NCI-H1105 treated with DMSO at 0.1 percent for 48 hours (cell line): Measurements from ENCODE around the gene HOXB7.

Experiments
- DNase-seq: peaks from one replicate; lab custom pipeline; 2025; lab: John Stamatoyannopoulos, UW

Gene HOXB7

DNA sequence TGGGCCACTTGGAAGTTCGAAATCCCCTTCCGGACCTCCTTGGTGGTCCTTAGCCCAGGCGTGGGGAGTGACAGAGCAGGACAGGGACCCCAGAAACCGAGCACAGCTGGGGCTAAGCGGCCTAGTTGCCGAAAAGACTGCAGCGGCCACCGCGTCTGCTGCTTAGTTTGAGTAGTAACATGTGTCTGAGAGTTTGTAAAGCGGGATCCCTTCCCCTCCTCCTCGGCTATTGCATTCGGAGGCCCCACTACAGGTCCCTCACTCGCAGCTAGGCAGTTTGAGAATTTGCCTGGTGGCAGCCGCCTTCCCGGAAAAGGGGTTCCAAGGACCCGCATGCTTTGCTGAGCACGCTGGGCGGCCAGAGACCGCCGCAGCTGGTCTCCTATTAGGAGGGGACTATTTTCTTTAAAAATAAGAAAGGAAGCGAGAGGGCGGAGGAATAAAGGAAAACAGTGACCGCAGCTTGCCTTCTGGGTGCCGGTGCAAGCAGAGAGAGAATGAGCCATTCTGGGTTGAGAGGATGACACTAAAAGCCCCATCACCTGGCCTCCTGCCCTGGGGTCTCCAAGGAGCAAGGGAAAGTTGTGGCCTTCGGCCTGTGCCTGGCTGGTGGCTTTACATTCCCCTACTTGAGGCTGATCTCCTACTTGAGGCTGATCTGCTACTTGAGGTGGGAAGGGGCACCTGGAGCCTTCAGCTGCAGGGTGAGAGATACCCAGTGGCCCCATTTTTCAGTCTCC is 16.1 kb downstream of the HOXB7 start:
- DNase-seq: no peak

GRCh38 chr17:48593840-48594537 is 16.8 kb downstream of the HOXB7 start:
- peak; percentile 77 for DNase-seq

GRCh38 chr17:48593126-48593829 is 17.5 kb downstream of the HOXB7 start, which contains the start of gene HOXB5:
Gene HOXB5 (minus strand): TSS chr17:48593779. CDS start chr17:48593682, 97 bp downstream.
- DNase-seq: peak; percentile 53

DNA sequence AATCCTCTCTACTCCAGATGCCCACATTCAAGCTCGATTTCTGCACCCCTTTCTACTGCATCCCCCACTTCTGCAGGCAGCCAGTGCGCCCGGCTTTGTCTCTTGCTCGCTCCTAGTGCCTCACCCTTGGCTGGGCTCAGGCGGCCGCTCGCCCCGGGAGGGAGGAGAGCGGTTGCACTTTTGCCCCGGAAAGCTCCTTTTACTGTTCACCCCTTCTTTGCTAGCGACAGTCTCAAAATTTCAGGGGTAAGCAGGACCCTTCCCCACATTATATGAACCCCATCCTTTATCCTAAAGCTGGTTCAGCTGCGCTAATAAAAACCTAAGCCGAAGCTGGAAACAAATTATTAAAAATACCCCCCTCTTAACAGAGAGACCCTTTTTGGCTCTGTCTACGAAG is 18.2 kb downstream of the HOXB7 start:
- DNase-seq: no peak

DNA sequence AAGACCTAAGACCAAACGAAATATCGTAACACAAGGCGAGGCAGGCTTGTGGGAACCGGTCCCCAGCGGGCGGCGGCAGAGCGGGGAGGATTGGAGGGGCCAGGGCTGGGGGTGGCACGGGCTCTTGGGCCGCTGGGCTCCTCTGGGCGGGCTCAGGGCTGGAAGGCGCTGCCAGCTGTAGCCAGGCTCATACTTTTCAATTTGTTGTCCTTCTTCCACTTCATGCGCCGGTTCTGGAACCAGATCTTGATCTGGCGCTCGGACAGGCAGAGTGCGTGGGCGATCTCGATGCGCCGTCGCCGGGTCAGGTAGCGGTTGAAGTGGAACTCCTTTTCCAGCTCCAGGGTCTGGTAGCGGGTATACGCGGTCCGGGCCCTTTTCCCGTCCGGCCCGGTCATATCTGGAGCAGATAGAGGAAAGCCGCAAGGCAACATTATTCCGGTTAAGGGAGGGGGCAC is 18.7 kb downstream of the HOXB7 start:
- no peak for DNase-seq

- DNase-seq: no peak
Observed at GRCh38 chr17:48591255-48592056, 19.4 kb downstream of the HOXB7 start.

DNA sequence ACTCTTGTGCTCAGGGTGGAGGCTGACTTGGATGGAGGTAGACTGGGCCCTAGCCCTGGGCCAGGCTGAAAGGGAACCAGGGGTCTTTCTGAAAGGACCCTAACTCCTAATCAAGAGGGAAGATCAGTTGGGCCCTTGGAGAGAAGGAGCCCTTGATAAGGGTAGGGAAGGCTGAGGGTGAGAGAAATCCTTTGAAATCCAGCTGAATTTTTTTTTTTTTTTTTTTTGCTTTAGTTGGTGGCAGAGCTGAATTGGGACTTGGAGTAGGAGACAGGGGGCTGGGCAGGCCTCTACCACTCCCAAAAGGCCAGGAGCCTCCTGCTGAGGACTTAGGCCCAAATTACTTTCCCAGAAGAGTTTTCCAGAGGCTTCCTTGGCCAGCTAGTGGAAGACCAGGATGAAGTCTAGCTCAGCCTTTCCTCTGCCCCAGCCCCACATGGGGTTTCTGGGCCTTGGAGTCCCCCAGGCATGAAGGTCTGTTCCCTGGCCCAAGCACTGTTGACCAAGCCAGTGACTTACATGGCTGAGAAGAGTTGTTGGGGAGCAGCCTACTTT is 20.1 kb downstream of the HOXB7 start:
- DNase-seq: no peak

DNA sequence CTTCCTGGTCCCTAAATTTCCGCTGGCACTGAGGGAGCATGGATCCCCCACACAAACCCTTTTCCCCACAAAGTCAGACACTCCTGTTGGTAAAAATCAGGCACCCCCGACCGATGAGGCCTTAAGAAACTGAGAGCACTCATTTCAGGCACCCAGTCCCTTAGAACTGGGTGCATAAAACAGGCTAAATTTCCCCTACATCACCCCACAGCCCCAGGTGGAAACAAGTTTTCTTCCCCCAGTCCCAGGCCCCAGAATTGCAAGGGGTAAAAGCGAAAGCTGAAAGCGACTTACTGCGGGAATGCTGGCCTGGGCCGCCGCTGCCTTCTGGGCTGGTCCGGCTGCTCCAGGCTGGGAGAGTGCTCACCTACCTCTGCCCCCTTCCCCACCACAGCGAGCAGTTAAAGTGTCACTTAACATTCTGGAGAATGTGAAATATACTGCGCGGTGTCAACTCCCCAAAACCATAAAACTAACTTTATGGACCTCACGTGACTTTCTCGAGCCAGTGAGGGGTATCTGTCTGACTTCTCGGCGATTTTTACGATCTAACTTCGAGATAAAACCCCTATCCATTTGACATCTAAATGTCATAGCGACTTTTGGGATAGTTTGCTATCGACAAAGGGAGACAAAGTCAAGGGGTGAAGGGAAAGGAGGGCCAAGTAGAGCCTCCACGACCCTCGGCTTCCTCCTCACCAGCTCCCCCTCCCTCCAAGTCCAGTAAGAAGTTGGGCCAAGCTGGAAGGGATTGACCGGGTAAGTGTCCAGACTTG is 20.8 kb downstream of the HOXB7 start, which contains the start of gene HOXB3:
HOXB3 (minus strand) TSS at position 411 of the 776 bp plus-strand sequence. CDS start 37,767 bp downstream, outside the sequence.
- no peak for DNase-seq

DNA sequence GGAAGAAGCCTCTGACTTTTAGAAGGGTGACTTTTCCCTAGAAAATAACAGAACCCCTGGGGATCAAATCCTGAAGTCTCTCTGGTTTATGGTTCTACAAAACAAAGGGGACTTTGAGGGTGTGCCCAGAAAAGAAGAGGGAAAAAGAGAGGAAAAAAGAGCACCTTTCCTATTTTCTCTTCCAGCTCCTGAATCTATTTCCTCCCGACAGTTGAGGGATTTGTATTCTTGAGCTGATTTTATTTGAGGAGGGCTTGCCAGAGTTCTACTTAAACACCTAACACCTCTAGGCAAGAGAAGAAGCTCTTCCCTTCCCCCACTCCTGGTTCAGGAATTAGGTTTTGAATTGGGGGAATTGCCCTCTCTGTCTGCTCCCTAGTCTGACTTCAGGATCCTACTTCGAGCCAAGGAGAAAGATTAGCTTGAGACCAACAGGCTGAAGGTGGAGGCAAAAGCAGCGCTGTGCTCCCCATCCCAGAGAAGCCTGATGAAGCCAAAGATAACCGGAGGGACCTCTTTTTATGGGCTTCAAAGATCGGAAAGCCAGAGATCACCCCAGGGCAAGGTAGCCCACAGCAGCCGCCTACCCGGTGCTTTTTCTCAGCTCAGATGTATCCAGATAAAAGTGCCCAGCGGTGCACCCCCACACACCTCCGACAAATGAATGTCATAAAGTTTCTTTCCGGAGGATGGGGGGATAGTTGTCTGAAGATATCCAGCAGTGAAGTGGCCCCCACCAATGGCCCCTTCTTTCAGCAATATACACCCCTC is 21.6 kb downstream of the HOXB7 start:
- DNase-seq: no peak

- no peak for DNase-seq
Observed at GRCh38 chr17:48588528-48588927, 22.3 kb downstream of the HOXB7 start.

DNA sequence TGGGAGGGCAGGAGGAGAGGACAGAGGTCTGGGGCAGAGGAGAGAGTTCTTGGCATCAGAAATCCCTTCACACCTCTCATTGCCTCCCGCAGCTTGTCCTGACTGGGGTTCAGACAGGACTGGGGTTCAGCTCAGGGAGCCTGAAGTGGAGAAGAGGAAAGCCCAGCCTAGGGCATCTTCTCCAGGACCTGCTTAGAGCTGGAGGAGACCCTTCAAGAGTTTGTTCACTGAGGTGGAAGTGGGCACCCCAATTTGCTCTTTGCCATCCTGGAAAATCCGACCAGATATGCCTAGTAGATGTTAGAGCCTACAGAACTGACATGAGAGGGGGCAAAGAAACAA is 22.8 kb downstream of the HOXB7 start:
- no peak for DNase-seq

DNA sequence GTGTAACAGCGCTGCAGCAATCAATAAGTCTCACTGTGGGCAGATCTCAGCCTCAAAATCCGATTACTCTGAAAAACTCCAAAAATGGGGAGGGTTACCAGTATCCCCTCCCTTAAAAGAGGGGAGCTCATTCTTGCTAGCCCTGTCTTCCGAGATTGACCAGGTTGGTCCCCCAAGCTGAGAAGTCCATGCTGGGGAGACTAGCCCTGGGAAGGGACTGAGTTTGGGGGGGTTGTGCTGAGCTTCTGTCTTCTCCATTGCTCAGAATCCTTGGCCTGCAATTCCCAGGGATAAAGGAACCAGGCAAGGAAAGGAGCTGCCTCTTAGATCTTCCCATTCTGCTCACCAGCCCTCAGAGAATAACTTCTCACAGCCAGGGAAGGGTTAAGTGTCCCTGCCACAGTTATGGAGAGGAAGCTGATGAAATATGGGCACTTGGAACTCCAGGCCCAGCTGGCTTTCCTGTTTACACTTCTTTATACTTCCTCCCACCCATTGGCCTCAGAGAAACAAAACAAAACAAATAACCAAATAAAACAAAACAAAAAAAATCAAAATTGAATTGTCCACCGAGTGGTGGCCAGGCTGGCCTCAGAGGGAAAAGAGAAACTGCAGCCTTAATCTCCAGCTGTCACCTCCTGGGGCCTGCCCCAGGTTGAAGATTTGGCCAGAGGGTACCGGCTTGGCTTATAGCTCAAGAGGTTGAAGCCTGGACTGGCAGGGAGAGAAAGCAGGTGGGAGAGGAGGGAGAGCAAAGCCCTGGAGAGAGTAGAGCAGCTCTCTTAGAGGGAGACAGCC is 23.3 kb downstream of the HOXB7 start:
- DNase-seq: no peak

DNA sequence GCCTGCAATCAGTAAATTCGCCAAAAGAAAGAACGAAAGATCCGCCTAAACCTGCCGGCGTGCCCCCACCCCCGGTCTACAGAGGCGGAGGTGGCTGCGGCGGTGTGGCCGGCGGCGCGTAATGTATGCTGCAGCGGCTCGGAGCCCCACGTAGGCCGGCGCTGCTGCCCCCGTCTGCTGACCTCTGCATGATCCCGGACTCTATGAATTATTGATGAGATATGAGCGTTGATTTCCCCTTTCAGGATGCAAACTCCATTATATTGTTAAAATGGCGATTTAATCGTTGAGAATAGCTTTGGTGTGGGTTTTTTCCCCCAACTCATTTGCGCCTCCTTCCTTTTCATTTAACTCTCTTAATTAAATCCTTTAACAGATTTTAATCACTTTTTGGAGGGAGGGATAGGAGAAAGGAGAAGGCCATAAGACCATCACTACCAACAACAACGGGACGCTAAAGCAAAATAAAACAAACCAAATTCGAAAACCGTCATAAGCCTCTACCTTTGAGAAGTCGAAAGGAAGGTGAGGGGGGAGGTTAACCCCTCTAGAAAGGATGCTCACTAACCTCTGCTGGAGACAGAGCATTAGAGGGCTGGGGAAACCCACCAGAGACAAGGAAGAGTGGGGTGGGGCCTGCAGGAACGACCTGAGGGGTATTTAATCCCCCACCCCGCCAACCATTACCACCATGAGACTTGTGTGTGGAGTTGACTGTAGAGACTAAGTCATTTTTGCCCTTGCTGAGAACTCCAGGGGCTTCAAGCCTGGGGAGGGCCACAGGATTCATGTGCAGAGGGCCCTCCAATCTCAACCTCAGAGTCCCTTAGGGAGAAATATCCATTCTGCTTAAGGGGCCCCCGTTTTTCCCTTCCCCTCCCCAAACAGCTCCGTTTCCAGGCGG is 24.2 kb downstream of the HOXB7 start:
- no peak for DNase-seq

DNA sequence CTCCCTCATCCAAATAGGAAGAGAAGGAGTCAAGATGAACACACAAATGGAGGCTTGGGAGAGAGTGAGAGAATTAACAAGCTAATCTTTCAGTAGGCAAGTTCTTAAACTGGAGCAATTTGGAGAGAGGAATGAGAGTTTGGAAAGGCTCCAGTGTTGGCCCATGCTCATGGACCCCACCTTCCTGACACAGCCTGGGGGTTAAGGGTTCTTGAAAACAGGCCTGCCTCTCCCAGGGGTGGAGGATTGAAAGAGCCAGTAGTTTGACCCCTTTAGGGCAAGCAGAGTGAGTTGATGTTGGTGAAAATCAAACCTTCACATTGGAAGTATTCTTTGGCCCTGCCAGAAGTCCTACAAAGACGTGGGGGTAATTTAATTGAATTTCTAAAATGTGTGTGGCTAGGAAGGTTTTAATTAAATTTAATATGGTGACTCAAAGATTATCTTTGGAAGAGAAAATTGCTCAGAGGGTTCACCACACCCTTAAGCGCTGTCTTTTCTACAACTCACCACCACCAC is 26.5 kb downstream of the HOXB7 start:
- no peak for DNase-seq

- no peak for DNase-seq
Observed at GRCh38 chr17:48583708-48584222, 27.1 kb downstream of the HOXB7 start.

GRCh38 chr17:48582750-48583069 is 28.1 kb downstream of the HOXB7 start:
- DNase-seq: no peak

- no peak for DNase-seq
Observed at GRCh38 chr17:48579760-48580554, 30.9 kb downstream of the HOXB7 start.
